Inflammatory macrophage treated with lipopolysaccharide for 1 hour (primary cell): Measurements from ENCODE around the gene CDYL.
"Not testable (repeated sequence)": the region's sequence is repeated elsewhere in the genome, so short reads cannot be mapped to it uniquely, and the experiment has no call there.

Experiments used
- DNase-seq, 2 donors: peaks; one replicate each; pipeline ENCODE4 v3.0.0-alpha.2; 2020 to 2022

The CDYL gene

DNA sequence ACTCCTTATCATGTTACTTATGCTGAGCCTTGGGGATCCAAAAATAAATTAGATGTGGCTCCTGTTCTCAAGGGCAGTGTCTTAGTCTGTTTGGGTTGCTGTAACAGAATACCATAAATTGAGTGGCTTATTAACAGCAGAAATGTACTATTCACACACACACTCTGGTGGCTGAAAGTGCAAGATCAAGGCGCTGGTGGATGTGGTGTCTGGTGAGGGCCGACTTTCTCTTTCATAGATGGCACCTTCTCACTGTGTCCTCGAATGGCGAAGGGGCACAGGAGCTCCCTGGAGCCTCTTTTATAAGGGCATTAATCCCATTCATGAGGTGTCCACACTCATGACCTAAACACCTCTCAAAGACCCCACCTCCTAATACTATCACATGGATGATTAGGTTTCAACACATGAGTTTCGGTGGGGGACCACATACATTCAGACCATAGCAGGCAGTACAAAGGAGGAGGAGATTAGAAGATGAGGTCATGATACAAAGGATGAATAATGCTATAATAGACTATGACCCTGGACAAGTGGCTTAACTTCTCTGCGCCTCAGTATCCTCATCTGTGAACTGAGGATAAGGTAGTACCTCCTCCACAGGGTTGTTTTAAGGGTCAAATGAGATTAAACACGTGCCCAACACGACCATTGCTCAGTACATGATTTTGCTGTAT, 193.5 kb downstream of the CDYL start:
- DNase-seq = no peak

DNA sequence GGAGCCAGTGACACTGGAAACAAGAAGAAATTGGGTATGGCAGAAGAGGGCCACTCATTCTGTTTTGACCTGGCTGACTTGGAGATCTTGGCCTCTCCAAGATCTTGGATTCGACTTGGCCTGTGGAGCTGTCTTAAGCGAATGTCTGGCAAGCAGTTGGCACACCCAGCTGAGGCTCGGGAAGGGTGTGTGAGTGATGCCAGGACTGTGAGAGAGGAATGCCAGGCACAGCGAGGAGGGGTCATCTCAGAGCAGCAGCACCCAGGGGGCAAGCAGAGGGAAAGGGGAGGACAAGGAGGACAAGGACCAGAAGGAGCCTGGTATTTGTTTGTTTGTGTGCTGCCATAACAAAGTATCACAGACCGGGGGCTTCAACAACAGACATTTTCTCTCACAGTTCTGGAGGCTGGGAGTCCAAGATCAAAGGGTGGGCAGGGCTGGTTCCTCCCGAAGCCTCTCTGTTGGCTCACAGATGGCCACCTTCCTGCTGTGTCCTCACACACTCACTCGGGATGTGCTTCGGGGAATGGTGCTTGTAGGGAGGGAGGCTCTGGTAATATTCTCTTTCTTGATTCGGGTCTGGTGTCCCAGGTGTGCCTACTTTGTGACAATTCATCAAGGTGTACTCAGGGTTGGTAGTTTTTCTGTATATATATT, 194.7 kb downstream of the CDYL start:
- DNase-seq = no peak

DNA sequence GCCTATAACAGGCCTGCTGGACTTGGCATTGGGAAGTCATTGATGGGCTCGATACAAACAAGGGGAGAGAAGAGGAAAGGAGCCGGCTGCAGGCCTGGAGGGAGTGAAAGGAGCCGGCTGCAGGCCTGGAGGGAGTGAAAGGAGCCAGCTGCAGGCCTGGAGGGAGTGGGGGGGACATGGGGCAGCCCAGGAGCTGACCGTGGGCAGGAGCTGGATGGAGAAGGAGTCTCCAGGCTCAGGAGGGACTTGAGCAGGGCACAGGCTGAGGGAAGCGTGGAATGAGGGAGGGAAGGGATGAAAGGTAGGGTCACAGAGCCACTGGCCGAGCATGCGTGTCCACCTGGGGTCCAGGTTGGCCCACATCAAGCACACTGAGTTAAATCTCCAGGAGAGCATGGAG, 195.6 kb downstream of the CDYL start:
- no peak for DNase-seq

DNA sequence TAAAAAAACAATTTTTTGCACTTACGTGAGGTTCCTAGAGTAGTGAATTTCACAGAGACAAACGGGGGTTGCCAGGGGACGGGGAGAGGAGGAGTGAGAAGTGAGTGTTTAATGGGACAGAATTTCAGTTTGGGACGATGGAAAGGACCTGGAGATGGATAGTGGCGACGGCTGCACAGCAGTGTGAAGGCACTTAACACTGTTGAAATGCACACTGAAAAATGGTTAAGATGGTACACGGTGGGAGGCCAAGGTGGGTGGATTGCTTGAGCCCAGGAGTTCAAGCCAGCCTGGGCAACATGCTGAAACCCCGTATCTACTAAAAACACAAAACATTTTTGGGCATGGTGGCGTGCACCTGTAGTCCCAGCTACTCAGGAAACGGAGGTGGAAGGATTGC, 196.2 kb downstream of the CDYL start:
- DNase-seq = no peak

DNA sequence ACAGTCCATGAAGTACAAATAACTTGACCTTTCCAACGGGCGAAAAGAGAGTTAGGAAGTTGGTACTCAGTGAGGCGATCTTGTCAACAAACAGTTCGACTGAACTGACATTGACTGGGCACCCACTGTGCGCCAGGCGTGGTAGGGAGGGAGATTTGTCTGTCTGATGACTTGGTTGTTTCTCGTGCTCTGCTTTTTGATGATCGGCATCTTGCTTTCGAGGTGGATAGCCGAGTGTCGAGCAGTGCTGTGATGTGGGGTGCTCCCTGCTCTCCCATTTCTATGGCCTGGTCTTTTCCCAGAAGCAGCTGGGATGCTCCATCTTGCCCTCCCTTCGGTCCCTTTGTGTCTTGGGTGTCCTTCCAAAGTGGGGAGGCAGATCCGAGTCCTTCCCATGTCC, 197.2 kb downstream of the CDYL start:
- no peak for DNase-seq

DNA sequence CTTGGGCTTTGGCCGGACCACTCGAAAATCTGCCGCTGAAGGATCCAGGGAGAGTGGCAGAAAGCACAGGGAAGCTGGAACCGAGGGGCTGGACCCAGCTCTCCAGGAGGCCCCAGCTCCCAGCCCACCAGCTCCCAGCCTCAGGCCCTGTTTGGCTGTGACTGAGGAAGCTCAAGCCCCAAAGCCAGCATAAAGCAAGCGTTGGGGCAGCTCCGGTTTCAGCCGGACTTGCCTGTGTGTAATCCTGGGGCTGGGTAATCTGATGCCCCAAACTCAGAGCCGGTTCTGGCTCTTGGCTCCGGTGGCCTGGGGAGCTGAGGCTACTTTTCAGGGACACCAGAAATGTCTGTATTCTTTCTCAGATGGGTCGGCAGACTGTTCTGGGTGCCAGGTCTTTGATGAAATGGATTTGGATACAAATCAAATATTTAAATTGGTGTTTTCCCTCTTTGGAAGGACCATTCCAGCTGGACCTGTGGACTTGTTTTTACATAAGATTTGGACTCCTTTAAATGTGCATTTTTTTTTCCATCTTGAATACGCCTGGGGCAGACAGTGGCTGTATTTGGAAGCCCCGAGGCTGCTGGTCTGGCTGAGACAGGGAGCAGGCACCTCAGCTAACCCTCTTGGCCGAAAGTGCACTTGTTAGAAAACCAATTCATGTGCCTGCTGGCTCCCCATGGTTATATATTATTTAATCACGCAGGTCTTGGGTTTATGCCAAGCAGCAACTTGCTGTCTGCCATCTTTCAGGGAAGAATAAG, 198.0 kb downstream of the CDYL start:
- no peak for DNase-seq

DNA sequence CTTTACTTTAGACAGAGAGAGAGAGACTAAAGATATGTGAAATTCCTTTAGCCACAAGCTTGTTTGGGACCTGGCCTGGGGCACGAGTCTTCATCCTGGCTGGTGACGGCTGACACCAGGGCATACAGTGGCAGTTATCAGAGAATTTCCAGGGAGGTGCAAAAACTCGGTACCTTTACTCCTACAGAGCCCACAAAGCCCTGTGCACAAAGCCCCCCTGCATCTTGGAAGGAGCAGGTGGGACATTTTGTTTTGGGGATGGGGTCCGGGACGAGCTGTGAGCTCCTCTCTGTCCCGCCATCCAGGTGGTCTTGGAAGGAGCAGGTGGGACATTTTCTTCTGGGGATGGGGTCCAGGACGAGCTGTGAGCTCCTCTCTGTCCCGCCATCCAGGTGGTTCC, 198.8 kb downstream of the CDYL start:
- DNase-seq = no peak

DNA sequence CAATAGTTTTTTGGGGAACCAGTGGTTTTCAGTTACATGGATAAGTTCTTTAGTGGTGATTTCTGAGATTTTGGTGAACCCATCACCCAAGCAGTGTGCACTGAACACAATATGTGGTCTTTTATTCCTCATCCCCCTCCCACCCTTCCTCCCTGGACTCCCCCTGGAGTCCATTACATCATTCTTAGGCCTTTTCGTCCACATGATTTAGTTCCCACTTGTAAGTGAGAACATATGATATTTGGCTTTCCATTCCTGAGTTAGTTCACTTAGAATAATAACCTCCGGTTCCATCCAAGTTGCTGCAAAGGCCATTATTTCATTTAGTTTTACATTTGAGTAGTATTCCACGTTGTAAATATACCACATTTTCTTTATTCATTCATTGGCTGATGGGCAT, 199.3 kb downstream of the CDYL start:
- no peak for DNase-seq

DNA sequence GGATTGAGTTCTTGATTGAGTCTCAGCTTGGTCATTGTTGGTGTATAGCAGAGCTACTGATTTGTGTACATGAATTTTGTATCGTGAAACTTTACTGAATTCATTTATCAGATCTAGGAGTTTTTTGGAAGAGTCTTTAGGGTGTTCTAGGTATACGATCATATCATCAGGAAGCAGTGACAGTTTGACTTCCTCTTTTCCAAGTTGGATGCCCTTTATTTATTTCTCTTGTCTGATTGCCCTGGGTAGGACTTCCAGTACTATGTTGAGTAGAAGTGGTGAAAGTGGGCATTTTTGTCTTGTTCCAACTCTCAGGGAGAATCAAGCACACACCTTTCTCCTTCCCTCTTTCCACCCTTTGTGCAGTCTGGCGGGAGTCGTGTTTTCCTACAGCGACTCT, 201.3 kb downstream of the CDYL start:
- no peak for DNase-seq

DNA sequence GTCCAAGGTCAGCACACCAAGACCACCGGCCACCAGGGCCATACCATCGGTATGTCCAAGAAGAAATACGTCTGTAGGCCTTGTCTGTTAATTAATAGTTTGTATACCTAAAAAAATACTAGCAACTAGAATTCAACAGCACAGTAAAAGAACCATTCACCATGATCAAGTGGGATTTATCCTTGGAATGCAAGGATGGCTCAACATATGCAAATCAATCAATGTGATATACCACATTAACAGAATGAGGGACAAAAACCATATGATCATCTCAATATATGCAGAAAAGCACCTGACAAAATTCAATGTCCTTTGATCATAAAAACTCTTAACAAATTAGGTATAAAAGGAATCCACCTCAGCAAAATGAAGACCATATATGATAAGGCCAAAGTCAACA, 203.2 kb downstream of the CDYL start:
- no peak for DNase-seq

DNA sequence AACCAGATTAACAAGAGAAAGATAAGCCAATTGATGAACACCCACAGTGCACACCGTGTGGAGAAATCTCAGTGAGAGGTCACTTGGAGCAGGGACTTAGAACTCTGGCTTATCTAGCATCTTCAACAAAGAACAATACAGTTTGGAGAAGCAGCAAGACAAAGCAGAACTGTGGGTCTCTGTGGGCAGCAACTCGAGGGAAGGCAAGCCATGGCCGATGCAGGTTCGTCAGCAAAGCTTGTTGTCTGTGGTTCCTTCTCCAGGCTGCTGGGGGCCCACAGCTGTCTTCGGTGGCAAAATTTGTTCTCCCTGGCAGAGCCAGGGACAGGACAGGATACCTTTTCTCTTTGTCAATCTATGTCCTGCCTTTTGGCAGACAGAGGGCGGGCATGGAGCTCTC, 205.6 kb downstream of the CDYL start:
- DNase-seq = peak in 1 of 2 donors; percentile 5

DNA sequence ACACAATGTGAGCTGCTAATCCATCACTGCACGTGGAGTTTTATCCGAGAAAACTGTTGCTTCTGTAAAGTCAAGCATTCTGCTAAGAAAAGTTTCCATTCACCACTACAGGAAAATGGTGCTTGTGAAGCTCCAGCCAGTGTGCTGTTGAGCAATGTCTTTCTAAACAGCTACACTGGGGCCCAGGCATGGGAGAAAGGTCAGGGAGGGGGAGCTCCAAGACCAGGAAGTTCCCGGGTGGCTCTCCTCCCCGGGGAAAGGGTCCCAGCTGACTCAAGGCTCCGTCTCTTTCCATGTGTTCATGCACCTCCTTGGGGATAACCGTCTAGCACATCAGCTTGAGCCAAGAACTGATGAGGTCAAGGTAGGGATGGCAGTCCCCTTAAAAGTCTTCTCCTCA, 207.1 kb downstream of the CDYL start:
- no peak for DNase-seq

DNA sequence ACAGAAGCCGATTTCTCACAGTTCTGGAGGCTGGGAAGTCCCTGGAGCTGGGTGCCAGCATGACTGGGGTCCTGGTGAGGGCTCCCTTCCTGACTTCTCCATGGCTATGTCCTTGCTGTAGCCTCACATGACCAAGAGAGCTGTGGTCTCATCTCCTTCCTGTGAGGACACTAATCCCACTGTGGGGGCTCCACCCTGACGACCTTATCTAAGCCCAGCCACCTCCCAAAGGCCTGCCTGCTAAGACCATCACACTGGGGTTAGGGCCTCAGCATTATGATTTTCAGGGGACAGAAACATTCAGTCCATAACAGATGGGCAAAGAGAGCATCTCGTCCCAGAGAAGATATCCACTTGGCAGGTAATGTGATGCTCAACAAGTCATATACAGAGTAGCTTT, 210.8 kb downstream of the CDYL start:
- DNase-seq = no peak

DNA sequence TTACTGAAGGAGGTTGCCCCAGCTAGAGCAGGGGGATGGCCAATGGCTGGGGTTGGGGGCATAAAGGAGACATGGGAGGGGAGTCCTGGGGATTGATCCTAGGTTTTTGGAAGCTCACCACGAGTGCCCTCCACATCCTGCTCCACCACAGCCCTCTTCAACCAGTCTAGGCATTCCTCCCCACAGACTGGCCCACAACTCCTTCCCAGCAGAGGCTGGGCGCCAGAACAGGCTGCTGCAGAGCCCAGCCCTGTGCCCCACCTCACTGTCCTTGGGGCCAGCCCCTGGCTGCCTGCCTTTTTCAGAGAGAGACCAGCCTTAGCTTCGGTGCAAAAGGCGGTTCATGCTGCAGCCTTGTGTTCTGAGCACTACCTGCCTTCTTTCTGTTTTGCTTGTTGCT, 211.2 kb downstream of the CDYL start:
- DNase-seq = no peak

DNA sequence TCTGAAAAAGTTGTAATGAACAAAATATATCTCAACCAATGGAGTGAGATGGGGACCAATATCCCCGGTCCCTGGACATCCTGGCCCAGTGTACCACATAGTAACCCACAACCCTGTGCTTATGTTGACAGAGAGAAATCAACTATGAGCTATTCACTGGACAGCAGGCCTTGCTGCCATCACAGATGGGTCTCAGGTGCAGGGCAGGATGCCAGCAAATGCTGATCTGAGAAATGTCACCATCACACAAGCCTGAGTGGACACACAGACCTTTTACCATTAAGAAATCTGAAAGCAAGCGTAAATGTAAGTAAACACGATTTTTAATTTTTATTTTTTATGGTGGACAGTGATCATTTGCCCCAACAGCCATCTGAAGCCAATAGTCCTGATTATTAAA, 218.5 kb downstream of the CDYL start:
- DNase-seq = no peak

DNA sequence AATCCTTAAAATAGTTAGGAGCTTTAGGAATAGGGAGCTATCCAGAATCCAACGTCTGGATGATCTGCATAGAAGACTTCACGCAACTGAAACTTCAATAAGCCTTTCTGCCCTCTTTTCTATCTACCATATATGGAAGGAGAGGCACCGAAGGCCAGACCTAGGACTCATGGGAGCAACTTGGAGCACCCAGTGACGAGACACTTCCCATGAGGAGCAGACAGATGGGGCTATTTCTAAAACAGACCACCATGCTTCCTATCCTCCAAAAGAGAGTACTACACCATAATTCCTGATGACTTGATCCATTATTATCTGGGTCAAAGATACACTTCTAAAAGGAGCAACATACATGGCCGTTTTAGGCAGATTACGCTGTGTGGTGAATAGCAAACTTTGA, 221.7 kb downstream of the CDYL start:
- no peak for DNase-seq

DNA sequence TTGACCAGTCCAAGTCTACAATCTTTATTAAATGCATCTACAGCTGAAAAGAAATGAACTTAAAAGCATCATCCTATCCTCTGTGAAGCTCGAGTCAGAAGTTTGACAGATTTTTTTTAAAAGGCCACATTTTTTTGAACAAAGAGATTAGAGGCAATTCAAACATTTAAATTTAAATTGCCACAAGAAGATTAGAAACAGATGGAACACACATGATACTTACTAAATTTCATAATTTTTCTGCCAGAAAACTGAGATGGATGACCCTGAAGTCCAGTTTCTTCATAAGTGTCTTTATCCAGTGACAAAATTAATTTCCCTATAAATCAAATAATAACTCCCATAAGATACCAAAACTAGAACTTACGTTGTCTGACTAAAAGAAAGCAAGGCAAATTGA, 223.4 kb downstream of the CDYL start:
- DNase-seq = no peak

DNA sequence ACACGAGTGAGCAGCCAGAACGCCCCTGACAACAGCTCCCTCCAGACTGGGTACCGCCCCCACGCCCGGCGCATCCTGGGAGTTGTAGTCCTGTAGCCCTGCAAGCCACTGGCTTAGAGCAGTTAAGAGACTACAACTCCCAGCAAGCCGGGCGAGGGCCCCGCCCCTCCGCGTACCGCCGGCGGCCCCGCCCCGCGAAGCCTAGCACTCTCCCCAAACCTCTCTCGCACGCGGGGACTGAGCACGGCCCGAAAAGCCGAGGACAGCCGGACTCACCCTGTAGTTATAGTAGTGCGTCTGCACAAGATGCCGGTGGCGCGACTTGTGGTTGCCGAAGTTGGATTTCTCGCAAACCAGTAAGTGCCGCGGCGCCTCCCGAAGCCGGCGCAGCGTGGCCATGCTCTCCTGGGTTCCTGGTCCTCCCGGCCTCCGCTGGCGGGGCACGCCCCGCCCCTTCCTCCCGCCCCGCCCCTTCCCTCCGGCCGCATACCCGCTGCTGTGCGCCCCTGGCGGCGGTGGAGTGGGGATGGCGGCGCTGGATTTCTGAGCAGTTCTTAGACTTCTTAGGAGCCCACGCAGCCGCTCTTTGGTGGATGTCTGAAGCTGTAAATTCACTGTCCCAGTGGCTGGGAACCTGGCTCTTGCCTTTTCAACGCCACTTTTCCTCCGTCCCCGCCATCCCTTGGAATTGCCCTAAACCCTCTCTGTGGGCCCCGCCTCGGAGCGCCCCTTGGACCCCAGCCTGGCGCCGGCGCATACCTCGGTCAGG, 227.6 kb downstream of the CDYL start, which contains the start of gene RPP40:
Gene RPP40, minus strand, starts transcription at position 434 of the 769 bp plus-strand sequence. Its CDS starts 35 bp downstream, at position 399.
- DNase-seq = peak; percentile 95 to 98

DNA sequence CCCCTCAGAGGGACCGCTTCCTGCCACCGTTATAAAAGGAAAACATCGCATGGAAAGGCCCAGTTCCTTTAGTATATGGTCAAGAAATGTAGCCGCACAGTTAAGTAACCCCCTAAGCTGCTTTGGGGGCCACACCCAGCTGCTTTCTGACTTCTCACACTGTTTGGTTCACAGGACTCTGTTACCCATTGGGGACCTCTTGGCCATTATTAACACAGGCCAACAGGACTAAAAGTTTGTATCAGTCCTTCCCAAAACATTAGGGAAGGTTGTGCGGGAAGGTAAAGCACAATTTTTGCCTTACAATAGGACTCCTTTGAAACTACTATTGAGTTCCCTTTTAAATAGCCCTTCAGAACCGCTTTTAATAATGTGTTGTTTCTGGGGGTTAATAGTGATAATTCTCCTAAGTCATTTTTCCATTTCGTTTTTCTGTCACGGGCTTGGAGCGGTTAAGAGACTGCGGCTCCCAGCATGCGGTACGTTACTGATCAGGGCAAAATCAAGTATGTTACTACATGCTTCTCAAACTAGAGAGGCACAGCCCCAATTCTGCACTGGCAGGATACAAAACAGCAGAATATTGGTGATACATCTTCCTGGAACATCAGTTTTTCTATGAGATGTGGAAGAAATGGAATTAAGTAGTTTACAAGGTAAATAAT, 228.3 kb downstream of the CDYL start:
- no peak for DNase-seq

DNA sequence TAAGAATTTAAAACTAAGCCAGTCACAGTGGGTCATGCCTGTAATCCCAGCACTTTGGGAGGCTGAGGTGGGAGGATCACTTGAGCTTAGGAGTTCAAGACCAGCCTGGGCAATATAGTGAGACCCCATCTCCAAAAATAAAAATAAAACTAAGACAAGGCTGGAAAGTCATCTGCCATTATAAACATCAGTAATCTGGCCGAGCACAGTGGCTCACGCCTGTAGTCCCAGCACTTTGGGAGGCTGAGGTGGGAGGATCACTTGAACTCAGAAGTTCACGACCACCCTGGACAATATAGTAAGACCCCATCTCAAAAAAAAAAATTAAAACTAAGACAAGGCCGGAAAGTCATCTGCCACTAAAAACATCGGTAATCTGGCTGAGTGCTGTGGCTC, 228.8 kb downstream of the CDYL start:
- DNase-seq = not testable (repeated sequence)
